ENCODE data around the gene NFIA.
A peak's percentile ranks its signal among the peaks of the same experiment; 100 is the strongest.

NFIA gene

DNA sequence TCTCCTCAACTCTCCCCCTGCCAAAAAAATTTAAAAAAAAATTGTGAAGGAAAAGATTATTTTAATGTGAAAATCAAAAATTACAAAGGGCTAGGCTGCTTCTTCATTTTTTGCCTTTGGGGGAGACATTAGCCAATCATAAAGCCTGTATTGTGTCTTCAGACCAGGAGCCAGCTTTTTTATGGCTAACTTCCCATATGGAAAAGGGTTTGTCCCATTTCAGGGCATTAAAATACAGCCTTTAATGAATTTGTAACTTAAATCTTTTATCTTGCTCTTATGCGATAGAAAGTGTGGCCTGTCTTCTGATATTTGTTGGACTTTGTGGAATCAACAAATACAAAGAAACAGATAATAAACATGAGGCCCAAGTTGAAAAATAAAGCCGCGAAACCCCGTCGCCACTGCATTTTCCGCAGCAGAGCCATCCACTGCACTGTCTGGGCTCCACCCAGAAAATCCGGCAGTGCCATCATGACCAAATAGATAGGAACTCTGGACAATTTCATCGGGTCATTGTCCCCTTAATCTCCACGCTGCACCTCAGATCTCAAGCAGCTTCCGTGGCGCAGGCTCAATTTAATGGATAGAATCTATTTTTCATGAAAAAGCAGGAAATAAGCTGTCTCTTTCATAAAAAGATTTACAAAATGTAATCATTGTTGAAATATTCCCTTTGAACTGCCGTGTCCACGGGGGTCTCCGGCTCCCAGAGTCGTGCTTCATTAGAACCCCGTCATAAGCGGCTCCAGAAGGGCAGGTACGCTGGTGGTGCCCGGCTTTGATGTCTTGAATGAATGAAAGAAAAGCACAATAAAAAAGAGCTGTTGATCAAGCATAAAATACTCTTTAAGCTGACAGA is 365.0 kb downstream of the NFIA start:
- H3K4me3 ChIP-seq (ENCODE audit: low read length) = no peak overlapping the region
- TF ChIP-seq, protein P1, sequence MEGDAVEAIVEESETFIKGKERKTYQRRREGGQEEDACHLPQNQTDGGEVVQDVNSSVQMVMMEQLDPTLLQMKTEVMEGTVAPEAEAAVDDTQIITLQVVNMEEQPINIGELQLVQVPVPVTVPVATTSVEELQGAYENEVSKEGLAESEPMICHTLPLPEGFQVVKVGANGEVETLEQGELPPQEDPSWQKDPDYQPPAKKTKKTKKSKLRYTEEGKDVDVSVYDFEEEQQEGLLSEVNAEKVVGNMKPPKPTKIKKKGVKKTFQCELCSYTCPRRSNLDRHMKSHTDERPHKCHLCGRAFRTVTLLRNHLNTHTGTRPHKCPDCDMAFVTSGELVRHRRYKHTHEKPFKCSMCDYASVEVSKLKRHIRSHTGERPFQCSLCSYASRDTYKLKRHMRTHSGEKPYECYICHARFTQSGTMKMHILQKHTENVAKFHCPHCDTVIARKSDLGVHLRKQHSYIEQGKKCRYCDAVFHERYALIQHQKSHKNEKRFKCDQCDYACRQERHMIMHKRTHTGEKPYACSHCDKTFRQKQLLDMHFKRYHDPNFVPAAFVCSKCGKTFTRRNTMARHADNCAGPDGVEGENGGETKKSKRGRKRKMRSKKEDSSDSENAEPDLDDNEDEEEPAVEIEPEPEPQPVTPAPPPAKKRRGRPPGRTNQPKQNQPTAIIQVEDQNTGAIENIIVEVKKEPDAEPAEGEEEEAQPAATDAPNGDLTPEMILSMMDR (conservative IDR thresholded peaks at IDR 0.05; ENCODE audit: low read length) = no peak
- DNase-seq (ENCODE audit: low read depth) = no peak

DNA sequence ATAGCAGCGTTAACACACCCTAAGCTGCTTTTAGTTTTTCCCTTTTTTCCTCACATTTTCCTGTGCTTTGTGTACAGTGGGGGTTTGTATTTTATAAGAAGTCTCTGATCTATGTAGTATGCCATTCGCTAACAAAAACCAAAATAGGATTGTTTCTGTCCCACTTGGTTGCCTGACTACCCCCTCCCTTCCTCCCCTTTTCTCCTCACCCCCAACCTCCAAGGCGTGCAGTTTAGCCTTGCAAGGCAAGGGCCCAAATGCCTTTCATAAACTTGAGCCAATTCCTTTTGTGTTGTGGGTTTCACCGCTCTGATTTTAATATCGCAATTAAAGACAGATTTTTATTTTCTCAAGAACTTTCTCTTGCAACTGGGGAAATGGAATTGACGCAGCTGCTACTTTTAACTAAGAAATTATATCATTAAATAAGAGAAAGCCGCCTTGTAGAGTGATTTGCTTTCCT is 365.6 kb downstream of the NFIA start:
- DNase-seq (ENCODE audit: low read depth) = peak; percentile 26
- TF ChIP-seq, protein P1 (conservative IDR thresholded peaks at IDR 0.05; ENCODE audit: low read length) = no peak
- H3K4me3 ChIP-seq (ENCODE audit: low read length) = no peak overlapping the region

DNA sequence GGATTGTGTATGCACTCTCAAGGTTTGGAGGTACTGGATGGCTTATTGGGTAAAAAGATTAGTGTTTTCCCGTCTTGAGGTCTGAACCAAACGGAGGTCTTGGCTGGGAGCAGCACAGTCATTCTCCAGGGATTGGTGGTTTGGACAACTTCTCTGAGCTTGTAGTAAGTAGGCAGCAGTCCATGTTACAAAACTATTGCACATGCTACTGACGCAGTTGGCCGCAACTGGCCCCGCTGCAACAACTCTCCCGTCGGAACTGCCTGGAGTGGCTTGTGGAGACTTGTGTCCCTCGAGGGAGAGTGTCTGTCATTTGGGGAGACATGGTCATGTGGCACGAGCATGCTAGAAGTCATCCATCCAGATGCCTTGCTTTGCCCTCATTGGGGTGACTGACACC is 366.6 kb downstream of the NFIA start:
- TF ChIP-seq, protein P1 (conservative IDR thresholded peaks at IDR 0.05; ENCODE audit: low read length) = no peak
- DNase-seq (ENCODE audit: low read depth) = peak; percentile 99
- H3K4me3 ChIP-seq (ENCODE audit: low read length) = no peak overlapping the region

DNA sequence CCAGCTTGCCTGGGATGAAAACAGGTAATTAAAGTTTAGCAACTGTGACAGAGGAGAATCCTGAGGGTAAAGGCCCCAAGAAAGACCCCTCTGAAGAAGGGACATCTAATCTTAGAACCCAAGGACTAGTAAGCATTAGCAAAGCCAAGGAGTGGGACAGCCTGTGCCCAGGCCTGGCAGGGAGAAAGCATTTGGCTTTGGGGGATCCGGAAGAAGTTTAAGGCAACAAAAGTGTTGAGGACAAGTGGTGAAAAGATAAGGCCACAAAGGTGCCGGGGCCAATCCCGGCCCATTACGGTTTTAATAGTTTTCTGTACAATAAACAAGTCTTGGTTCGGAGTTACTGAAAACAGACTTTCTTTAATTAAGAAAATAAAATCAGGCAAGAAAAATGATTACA is 367.0 kb downstream of the NFIA start:
- no peak overlapping the region for H3K4me3 ChIP-seq (ENCODE audit: low read length)
- TF ChIP-seq, protein P1 (conservative IDR thresholded peaks at IDR 0.05; ENCODE audit: low read length) = no peak
- no peak for DNase-seq (ENCODE audit: low read depth)

DNA sequence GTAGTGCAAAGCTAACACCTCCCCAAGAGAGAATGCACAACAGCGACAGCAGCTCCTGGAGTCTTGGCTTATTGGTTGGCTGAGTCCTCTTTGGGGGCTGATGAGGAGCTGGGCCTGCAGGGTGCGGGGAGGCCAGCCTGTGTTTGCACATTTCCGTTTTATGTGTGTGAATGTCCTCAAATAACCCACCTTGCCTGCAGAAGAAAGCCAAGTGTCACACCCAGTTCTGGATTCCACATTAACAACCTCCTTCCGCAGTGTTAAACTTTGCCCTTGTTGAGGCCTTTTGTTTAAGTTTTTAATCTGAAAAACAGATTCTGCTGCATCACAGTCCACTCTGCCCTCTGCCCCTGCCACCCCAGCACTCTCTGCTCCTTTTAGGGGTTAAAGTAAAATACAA is 368.1 kb downstream of the NFIA start:
- peak; percentile 21 for DNase-seq (ENCODE audit: low read depth)
- TF ChIP-seq, protein P1 (conservative IDR thresholded peaks at IDR 0.05; ENCODE audit: low read length) = no peak
- no peak overlapping the region for H3K4me3 ChIP-seq (ENCODE audit: low read length)

DNA sequence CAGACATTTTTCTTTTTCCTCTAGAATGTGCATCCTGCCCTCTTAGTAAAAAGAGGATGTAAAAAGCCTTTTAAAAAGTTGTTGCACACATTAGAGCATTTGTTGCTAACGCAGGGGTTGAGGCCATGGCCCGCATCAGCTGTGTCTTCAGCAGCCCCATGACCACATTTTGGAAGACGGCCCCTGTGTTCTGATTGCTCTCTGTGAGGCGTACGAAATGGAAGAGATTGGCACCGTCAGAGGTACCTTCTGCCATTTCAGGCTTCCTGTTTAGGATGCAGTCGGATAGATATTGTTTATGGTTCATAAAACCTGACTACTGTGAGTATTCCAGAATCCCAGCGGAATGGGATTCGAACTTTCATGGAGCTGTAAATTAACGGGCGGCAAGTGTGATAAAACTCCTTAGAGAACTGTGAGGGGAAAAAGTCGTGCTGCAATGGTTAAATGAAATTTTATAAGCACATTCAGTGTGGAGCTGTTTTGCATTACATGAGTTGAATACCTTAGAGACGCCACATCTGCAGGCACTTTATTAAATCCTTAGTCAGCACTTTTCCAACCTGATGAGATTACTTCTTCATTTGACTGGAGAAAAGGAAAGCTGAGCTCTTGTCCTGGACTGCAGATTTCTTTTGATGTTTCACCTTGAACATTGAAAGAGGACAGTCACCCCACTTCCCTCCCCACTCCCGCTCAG is 368.7 kb downstream of the NFIA start:
- no peak for DNase-seq (ENCODE audit: low read depth)
- TF ChIP-seq, protein P1 (conservative IDR thresholded peaks at IDR 0.05; ENCODE audit: low read length) = no peak

More for the DNA sequence above, 368.7 kb downstream of the NFIA start:
- H3K4me3 ChIP-seq (ENCODE audit: low read length) = no peak overlapping the region

Measured in AG10803 (cell line).